ENCODE results near the gene CLDN15.
"Not testable (repeated sequence)": the region's sequence is repeated elsewhere in the genome, so short reads cannot be mapped to it uniquely, and the experiment has no call there.

CLDN15 gene

DNA sequence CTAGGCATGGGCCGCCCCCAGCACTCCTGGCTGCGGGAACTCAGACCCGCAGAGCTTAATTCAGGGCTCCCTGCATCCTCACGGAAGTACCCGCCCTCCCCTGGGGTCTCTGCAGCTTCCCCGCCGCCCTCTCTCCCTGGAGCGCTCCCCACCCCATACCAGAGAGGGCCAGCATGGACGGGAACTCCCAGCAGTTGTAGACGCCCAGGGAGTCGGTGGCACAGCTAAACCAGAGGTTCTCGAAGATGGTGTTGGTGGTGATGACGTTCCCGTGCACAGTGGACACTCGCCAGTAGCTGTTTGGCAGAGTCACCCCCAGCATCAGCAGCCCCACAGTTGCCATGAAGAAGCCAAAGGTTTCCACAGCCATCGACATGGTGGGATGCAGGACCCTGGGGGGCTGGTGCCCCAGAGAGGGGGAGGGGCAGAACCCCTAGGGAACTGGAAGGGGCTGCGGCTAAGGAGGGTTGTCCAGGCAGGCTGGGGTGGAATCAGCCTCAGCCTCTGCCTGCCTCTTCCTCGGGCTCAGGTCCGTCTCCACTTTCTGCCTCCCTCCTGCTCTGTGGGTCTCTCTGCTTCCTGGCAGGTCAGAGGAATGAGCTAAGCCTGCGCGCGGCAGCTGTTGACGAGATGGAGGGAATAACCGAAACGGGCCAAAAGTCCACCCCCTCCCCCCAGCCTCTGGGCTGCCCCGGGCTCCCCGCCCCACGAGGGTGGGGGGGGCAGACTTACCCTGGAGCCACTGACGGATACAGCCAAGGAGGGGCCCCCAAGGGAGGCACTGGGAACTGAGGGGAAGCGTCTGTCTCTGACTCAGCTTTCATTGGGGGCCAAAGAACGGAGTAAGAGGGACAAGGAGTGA, at the start of gene CLDN15:
TSS of gene CLDN15 (minus strand) at position 597 of the 862 bp plus-strand sequence. CDS start at position 376, 221 bp downstream.
- no peak for DNase-seq (ENCODE audit: low spot score)

GRCh38 chr7:101287032-101287431, 49.4 kb upstream of the CLDN15 start:
- no peak for DNase-seq (ENCODE audit: low spot score)

GRCh38 chr7:101285880-101286279, 48.3 kb upstream of the CLDN15 start:
- DNase-seq (ENCODE audit: low spot score) = not testable (repeated sequence)

DNA sequence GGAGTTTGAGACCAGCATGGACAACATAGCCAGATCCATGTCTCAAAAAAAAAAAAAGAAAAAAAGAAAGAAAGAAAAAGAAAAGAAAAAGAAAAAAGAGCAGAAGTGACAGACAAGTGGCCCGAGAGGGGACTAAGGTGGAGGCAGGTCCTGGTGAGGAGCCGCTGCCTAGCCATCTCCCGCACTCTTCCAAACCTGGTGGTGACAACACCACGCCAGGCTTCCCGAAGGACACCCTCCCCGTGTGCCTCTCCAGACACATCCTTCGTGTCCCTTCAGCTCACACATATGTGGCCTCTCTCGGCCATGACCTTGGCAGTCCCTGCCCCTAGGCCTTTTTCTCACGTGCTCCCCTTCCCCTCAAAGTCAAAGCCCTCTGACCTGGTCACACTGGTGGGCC, 47.6 kb upstream of the CLDN15 start:
- no peak for DNase-seq (ENCODE audit: low spot score)

DNA sequence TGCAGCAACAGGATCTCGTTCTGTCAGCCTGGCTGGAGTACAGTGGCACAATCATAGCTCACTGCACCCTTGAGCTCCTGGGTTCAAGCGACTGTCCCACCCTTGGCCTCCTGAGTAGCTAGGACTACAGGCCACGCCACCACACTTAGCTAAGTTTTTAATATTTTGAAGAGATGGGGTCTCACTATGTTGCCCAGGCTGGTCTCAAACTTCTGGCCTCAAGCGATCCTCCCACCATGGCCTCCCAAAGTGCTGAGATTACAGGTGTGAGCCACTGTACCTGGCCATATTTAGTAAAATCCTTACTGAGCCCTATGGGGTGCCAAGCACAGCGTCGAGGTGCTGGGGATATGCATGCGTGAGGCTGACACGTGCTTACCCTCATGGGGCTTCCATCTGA, 43.3 kb upstream of the CLDN15 start:
- not testable (repeated sequence) for DNase-seq (ENCODE audit: low spot score)

DNA sequence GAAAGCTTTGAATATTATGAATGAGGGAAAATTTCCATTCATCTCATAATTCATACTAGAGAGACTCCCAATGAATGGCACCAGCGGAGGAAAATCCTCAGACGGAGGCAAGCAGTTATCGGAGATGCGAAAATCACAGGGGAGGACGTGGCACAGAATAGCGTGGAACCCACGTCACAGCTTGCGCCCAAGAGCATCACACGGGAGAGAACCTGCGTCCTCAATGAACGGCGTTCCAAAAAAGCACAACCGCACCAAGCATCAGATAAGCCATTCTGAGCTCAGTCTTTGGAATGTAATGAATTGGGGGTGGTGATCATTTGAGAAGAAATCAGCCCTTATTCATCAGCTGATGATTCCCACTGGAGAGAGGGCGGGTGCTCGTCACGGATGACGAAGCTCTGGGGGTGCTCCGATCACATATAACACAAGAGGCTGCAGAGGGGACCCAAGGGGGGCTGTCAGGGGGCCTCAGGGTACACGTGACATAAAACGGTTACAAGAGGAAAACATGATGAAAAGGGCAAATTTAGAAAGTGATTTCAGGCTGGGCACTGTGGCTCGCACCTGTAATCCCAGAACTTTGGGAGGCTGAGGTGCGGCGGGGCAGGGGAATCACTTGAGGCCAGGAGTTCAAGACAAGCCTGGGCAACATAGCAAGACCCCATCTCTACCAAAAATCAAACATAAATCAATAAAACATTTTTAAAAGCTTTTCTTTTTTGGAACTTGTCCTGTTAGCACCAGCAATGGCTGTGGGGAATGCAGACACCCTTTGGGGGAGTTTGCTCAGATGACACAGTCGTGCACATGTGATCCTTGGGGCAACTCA, 41.1 kb upstream of the CLDN15 start:
- no peak for DNase-seq (ENCODE audit: low spot score)

DNA sequence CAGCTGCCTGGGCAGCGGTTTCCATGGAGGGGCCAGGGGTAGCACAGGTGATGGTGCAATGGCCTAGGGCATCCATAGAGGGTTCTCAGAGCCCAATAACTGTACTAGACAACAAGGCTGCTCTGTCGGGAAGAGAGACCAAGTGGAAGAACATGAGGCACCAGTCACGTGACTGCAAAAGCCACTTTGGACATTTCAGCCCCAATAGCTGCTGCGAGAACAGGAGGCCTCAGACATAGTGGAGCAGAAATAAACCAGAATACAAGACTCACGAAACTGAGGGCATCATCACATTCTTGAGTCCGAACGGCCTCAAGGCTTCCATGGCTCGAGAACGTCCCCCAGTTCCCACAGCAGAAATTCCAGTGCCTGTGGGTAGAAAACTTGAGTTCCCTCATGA, 39.6 kb upstream of the CLDN15 start:
- no peak for DNase-seq (ENCODE audit: low spot score)

- DNase-seq (ENCODE audit: low spot score) = no peak
Measured at GRCh38 chr7:101273206-101273605, 35.6 kb upstream of the CLDN15 start.

DNA sequence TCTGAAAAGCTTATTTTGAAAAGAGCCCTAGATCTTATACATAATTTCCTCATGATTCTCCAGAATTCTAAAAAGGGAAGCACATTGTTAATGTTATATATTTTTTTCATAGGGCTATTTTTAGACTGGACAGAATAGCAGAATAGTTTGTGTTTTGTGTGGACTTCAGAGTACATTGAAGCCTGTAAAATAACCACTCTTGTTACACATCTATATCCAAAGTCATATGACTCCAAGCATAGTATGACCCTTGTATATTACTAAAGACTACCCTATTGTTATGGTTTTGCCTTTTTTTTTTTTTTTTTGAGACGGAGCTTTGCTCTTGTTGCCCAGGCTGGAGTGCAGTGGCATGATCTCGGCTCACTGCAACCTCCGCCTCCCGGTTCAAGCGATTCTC, 33.4 kb upstream of the CLDN15 start:
- no peak for DNase-seq (ENCODE audit: low spot score)

GRCh38 chr7:101269664-101270063, 32.1 kb upstream of the CLDN15 start:
- DNase-seq (ENCODE audit: low spot score) = no peak

DNA sequence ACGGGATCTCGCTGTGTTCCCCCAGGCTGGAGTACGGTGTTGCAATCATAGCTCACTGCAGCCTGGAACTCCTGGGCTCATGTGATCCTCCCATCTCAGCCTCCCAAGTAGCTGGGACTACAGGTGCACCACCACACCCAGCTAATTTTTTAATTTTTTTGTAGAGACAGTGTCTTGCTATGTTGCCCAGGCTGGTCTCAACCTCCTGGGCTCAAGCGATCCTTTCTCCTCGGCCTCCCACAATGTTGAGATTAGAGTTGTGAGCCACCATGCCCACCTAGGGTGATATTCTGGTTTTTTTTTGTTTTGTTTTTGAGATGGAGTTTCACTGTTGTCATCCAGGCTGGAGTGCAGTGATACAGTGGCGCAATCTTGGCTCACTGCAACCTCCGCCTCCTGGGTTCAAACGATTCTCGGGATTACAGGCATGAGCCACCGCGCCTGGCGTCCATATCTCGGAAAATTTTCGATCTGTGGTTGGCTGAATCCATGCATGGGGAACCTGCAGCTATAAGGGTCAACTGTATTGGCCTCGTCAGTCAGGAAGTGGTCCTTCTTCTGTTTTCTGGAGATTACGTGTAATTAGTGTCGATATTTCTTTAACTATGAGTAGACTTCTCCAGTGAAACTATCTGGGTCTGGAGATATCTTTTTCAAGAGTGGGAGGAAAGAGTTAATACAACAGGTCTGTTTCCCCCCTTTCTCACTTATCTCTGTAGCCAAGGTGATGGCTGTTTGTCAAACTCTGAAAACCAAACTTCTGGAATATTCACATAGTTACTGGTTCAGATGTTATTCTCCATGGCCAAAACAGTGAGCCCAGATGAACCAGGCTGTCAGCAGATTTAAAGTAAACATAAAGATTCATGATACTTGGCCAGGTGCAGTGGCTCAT, 28.3 kb upstream of the CLDN15 start:
- no peak for DNase-seq (ENCODE audit: low spot score)

GRCh38 chr7:101264102-101264706, 26.6 kb upstream of the CLDN15 start:
- not testable (repeated sequence) for DNase-seq (ENCODE audit: low spot score)

DNA sequence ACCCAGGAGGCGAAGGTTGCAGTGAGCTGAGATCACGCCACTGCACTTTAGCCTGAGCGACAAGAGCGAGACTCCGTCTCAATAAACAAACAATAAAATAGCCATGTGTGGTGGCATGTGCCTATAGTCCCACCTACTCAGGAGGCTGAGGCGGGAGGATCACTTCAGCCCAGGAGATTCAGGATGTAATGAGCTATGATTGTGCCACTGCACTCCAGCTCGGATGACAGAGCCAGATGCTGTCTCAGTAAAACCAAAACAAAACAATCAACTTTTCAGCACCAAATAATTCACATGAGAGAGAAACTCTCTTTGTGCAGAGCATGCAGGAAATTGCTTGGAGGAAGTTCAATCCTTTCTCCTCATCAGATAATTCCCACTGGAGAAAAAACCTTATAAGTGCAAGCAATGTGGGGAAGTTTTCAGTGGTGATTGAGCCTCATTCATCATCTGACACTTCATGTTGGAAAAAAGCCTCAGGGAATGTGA, 20.7 kb upstream of the CLDN15 start:
- no peak for DNase-seq (ENCODE audit: low spot score)

DNA sequence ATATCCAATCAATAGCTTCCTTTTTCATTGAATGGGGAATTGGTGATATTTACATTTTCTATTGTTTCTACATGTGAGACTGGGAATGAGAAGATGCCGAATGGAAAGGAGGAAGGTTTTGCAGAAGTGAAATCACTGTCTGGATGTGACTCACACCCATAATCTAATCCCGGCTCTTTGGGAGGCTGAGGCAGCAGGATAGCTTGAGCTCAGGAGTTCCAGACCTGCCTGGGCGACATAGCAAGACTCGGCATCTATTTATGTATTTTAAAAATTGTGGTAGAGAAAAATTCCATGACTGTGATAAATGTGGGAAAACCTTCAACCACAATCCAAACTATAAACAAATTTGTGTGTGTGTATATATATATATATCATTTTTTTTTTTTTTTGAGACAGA, 18.2 kb upstream of the CLDN15 start:
- no peak for DNase-seq (ENCODE audit: low spot score)

- not testable (repeated sequence) for DNase-seq (ENCODE audit: low spot score)
Measured at GRCh38 chr7:101253199-101253598, 15.6 kb upstream of the CLDN15 start.

- DNase-seq (ENCODE audit: low spot score) = peak; percentile 99
Measured at GRCh38 chr7:101251871-101252659, 14.5 kb upstream of the CLDN15 start.

DNA sequence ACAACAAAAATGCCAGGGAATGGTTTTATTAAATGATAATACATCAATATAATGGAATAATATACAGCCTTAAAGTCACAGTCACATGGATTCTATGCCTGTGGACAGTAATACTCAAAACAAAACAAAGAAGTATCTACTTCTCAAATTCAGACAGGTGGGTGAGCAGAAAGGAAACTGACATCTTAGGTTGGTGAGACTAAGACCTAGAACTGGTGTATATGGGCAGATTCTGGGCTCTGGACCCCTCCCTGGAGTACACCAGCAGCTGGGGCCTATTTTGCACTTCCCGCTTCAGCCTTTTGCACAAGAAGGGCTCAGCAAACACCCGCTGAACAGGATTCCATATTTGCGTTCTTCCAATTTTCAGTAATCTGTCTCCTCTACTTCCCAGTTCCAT, 12.7 kb upstream of the CLDN15 start:
- DNase-seq (ENCODE audit: low spot score) = no peak

GRCh38 chr7:101248276-101248675, 10.7 kb upstream of the CLDN15 start:
- DNase-seq (ENCODE audit: low spot score) = no peak

- no peak for DNase-seq (ENCODE audit: low spot score)
Measured at GRCh38 chr7:101245147-101245668, 7.6 kb upstream of the CLDN15 start.
